Measurements from ENCODE around the gene C1QTNF2. TPM values are rescaled to one million over a fixed set of nuclear protein-coding genes. Genes with fewer than 3 reads are reported as not detected.

The C1QTNF2 gene
- total RNA-seq, 2 donors from 2014 or later: 0.26 TPM; not detected in 1

DNA sequence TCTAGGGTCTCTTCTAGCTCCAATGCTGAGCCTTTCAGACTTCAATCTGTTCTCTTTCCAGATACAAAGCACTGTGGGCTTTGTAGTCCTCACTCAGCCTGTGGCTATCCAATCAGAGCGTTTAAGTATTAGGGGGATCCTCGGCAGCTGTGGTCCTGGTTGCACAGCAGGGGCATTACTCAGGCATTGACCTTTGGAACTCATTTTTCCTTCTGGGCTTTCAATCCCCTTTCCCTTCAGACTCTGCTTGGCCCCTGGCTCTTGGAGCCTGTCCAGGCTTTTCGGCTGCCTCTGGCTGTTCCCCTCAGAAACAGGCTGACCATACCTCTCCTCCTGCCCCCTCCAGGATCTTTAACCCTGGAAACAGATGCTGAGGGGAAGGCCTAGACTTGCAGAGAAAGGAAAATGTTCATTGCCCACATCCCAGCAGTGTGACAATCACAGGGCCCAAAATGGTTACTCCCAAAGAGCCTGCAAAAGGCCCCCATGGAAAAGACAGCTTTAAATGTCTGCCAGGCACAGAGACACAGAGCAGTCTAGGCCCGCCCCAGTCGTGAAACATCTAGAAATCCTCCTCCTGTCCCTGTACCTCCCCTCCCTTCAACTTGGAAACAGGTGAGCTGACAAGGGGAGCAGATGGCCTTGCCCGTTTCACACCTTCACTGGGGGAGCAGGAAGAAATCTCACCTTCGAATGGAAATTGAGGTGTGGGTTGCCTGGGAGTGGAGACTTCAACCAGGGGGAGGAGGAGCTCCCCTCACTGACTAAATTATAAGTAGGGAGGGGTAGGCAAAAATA is 13.7 kb downstream of the C1QTNF2 start:
- Histone ChIP-seq H3K27ac (no peak overlapping the region), H3K9me3 (no peaks in the 10 kb centered on the region), H3K4me1 (no peaks in the 10 kb centered on the region), H3K36me3 (replicated peaks in 1 of 2; ENCODE audit: insufficient read depth in 1 of 2, low read depth in 2 of 2) (no peaks in the 10 kb centered on the region), H3K27me3 (no peaks in the 10 kb centered on the region), H3K4me3 (no peak overlapping the region)
- intact Hi-C loops (cut with DNase I): no loop called here
- 53 to 57% methylated on average over 7 of the region's 7 CpGs for WGBS, 2 donors
- DNase-seq (no peak), ATAC-seq (no peak)
- no peak for TF ChIP-seq CTCF (IDR thresholded peaks at IDR 0.05)
- no peak for TF ChIP-seq POLR2A (IDR thresholded peaks at IDR 0.05)

DNA sequence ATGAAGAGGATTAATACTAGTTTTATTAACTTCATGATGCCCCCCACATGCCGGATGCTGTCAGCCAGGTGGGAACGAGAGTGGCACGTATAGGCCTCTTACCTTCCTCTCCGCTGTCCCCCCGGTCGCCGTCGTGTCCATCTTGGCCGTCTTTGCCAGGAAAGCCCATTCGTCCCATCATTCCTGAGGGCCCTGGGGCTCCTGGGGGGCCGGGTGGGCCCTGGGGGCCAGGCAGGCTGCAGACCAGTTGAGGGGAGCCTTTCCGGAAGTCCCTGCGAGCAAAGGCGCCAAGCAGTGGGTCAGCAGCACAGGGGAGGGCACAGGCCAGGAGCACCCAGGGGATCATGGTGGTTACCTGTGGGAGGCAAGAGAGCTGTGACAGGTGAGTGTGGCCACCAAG is 15.8 kb downstream of the C1QTNF2 start:
- no peak overlapping the region for H3K4me3 ChIP-seq
- no peak for ATAC-seq
- WGBS, 2 donors: 80 to 87% methylated on average over 14 of the region's 14 CpGs
- H3K9me3 ChIP-seq: no peaks in the 10 kb centered on the region
- intact Hi-C loops (cut with DNase I): no loop called here
- no peak overlapping the region for H3K27ac ChIP-seq
- DNase-seq: no peak
- no peaks in the 10 kb centered on the region for H3K4me1 ChIP-seq
- H3K36me3 ChIP-seq (replicated peaks in 1 of 2; ENCODE audit: insufficient read depth in 1 of 2, low read depth in 2 of 2): no peaks in the 10 kb centered on the region
- no peaks in the 10 kb centered on the region for H3K27me3 ChIP-seq
- TF ChIP-seq CTCF (IDR thresholded peaks at IDR 0.05) (no peak), POLR2A (IDR thresholded peaks at IDR 0.05) (no peak)

GRCh38 chr5:160353379-160353778 is 17.0 kb downstream of the C1QTNF2 start:
- no peaks in the 10 kb centered on the region for H3K36me3 ChIP-seq (replicated peaks in 1 of 2; ENCODE audit: insufficient read depth in 1 of 2, low read depth in 2 of 2)
- TF ChIP-seq CTCF (IDR thresholded peaks at IDR 0.05) (no peak), POLR2A (IDR thresholded peaks at IDR 0.05) (no peak)
- no peak for ATAC-seq

GRCh38 chr5:160352308-160352707 is 18.1 kb downstream of the C1QTNF2 start:
- ATAC-seq (no peak), DNase-seq (no peak)
- no peaks in the 10 kb centered on the region for H3K27me3 ChIP-seq
- H3K4me3 ChIP-seq: no peak overlapping the region
- no peak overlapping the region for H3K27ac ChIP-seq
- WGBS, 2 donors: 90 to 92% methylated on average over 4 of the region's 4 CpGs
- intact Hi-C loops (cut with DNase I): no loop called here
- H3K36me3 ChIP-seq (replicated peaks in 1 of 2; ENCODE audit: insufficient read depth in 1 of 2, low read depth in 2 of 2): no peaks in the 10 kb centered on the region
- H3K4me1 ChIP-seq: no peaks in the 10 kb centered on the region
- no peak for TF ChIP-seq POLR2A (IDR thresholded peaks at IDR 0.05)
- TF ChIP-seq CTCF (IDR thresholded peaks at IDR 0.05): no peak
- no peaks in the 10 kb centered on the region for H3K9me3 ChIP-seq

More at GRCh38 chr5:160353379-160353778, 17.0 kb downstream of the C1QTNF2 start:
- Histone ChIP-seq H3K4me3 (no peak overlapping the region), H3K9me3 (no peaks in the 10 kb centered on the region), H3K27me3 (no peaks in the 10 kb centered on the region), H3K4me1 (no peaks in the 10 kb centered on the region), H3K27ac (no peak overlapping the region)
- intact Hi-C loops (cut with DNase I): no loop called here
- DNase-seq: no peak
- WGBS, 2 donors: 79 to 85% methylated on average over 8 of the region's 8 CpGs

DNA sequence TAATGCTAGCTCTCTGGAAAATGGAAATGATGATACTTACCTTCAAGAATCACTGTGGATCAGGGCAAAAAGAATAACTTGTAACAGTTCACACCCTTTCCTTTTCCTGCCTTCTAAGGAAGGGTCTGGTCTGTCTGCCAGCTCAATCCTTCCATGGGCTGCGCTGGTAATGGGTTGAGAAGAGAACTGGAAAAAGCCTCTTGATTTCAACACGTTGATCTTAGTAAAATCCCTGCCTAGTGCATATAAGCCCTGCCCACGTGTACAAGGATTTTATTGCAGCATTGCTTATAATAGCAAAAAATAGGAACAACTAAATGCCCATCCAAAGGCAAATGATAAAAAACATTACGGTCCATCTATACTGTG is 20.5 kb downstream of the C1QTNF2 start:
- Histone ChIP-seq H3K4me1 (peaks cover 4% of the 10 kb centered on the region), H3K4me3 (no peak overlapping the region), H3K27ac (no peak overlapping the region), H3K36me3 (replicated peaks in 1 of 2; ENCODE audit: insufficient read depth in 1 of 2, low read depth in 2 of 2) (no peaks in the 10 kb centered on the region), H3K9me3 (no peaks in the 10 kb centered on the region), H3K27me3 (no peaks in the 10 kb centered on the region)
- intact Hi-C loops (cut with DNase I): loop anchor here (10.0 kb wide), 1 partner anchor 325 kb away; no protein-coding TSS in a partner anchor
- TF ChIP-seq CTCF (IDR thresholded peaks at IDR 0.05) (no peak), POLR2A (IDR thresholded peaks at IDR 0.05) (no peak)
- DNase-seq (no peak), ATAC-seq (no peak)
- 62 to 65% methylated on average over 4 of the region's 4 CpGs for WGBS, 2 donors
